ENCODE results near the gene CC2D1A. TPM values are rescaled to one million over a fixed set of nuclear protein-coding genes. Genes with fewer than 3 reads are reported as not detected.

Gene CC2D1A
- total RNA-seq, 1 donor from 2014 or later, result 36.9 TPM

DNA sequence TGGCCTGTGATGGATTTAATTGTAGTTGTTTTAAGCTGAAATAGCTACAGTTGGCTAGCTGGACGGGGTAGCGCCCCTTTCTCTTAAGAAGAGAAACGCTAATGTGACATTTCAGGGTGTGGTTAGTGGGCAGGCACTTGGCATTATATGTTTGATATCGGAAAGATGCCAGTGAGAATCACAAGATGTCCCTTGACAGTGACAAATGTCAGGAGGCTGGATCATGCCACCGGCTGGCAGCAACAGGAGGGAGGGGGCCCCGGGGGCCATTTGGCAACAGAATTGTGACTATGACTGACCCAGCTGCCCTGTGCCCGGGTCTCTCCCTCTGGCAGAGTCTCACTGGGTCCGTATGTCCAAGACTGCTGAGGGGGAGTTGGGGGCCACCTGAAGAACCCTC, 51.0 kb downstream of the CC2D1A start:
- no peak for DNase-seq (ENCODE audit: low spot score)
- H3K4me3 Mint-ChIP-seq (ENCODE audit: low read depth), result no peak overlapping the region

DNA sequence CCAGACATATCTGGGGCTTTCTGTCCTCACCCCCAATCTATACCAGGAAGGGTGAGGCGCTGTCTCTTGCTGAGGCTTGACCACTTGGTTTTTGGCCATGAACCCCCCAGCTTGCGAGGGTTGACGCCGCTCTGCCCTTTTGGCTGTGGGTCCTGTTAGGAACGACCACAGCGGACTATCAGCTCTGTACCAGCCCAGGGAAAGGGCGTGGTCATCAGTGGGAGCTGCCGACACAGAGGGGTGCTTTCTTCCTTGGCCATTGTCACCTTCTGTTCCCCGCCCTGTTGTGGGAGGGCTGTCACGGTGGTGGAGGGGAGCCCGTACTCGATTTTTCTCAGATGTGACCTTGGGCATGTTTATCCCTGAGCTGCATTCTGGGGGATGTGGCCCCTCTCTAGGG, 52.0 kb downstream of the CC2D1A start:
- intact Hi-C loops (cut with micrococcal nuclease), result no loop called here
- Mint-ChIP-seq H3K36me3 (ENCODE audit: low read depth) (peaks cover 45% of the 10 kb centered on the region), H3K9me3 (no peaks in the 10 kb centered on the region), H3K27me3 (ENCODE audit: low read depth) (no peaks in the 10 kb centered on the region), H3K4me3 (ENCODE audit: low read depth) (no peak overlapping the region), H3K27ac (no peak overlapping the region), H3K4me1 (ENCODE audit: low read depth) (peaks cover 9% of the 10 kb centered on the region)
- DNase-seq (ENCODE audit: low spot score), result no peak

More for the DNA sequence above, 51.0 kb downstream of the CC2D1A start:
- H3K36me3 Mint-ChIP-seq (ENCODE audit: low read depth), result peaks cover 45% of the 10 kb centered on the region
- no peak overlapping the region for H3K27ac Mint-ChIP-seq
- H3K9me3 Mint-ChIP-seq, result no peaks in the 10 kb centered on the region
- H3K27me3 Mint-ChIP-seq (ENCODE audit: low read depth), result no peaks in the 10 kb centered on the region
- intact Hi-C loops (cut with micrococcal nuclease), result no loop called here
- peaks cover 9% of the 10 kb centered on the region for H3K4me1 Mint-ChIP-seq (ENCODE audit: low read depth)

DNA sequence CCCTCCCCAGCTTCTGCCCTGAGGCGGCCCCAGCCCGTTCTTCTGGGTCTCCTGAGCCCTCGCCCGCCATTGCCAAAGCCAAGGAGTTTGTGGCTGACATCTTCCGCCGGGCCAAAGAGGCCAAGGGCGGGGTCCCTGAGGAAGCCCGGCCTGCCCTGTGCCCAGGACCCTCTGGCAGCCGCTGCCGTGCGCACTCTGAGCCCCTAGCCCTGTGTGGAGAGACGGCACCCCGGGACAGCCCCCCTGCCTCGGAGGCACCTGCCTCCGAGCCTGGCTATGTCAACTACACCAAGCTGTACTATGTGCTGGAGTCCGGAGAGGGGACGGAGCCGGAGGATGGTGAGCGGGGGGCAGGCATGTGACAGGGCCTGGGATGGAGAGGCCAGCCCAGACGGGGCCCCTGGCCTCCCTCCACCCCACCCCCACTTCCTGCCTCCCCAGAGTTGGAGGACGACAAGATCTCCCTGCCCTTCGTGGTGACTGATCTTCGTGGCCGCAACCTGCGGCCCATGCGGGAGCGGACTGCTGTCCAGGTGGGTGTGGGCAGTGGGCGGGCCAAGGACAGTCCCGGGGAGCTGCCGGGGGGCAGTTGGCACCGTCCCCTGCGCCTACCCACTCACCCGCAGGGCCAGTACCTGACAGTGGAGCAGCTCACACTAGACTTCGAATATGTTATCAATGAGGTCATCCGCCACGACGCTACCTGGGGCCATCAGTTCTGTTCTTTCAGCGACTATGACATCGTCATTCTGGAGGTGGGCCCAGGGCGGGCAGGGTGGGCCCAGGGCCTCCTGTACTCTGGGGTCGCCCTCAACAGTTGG, 53.4 kb downstream of the CC2D1A start:
- no peak overlapping the region for H3K4me3 Mint-ChIP-seq (ENCODE audit: low read depth)
- H3K4me1 Mint-ChIP-seq (ENCODE audit: low read depth), result peaks cover 2% of the 10 kb centered on the region
- H3K36me3 Mint-ChIP-seq (ENCODE audit: low read depth), result peaks cover 45% of the 10 kb centered on the region
- H3K9me3 Mint-ChIP-seq, result no peaks in the 10 kb centered on the region
- intact Hi-C loops (cut with micrococcal nuclease), result no loop called here
- H3K27ac Mint-ChIP-seq, result no peak overlapping the region
- no peak for DNase-seq (ENCODE audit: low spot score)
- H3K27me3 Mint-ChIP-seq (ENCODE audit: low read depth), result no peaks in the 10 kb centered on the region

DNA sequence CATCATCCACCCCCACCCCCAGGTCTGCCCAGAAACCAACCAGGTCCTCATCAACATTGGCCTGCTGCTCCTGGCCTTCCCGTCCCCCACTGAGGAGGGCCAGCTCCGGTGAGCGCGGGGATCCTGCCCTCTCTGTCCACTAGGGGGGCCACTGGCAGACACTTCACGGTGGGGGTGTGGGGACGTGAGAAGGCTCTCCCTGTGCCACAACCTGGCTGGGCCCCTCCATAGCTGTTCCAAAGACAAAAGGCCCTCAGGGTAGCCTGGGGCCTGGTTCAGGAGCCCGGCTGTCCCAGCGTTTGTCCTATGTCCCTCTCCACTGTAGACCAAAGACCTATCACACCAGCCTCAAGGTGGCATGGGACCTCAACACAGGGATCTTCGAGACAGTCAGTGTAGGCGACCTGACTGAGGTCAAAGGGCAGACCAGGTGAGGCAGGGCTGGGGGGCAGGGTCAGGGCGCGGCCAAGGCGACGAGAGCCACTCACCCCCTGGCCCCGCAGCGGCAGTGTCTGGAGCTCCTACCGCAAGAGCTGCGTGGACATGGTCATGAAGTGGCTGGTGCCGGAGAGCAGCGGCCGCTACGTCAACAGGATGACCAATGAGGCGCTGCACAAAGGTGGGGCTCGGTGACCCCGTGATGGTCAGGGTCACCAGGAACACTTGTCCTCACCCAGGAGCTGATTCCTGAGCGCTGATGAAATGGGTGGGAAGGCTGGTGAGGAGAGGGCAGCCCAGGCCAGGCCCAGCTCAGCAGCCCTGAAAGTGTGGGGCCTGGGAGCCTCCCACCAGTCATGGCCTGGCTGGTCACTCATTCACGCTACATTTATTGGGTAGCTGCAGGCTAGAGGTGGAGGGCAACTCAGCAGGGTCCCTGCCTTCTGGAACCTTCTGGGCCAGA, 54.2 kb downstream of the CC2D1A start:
- Mint-ChIP-seq H3K27ac (no peak overlapping the region), H3K9me3 (no peaks in the 10 kb centered on the region), H3K36me3 (ENCODE audit: low read depth) (peaks cover 44% of the 10 kb centered on the region), H3K4me3 (ENCODE audit: low read depth) (no peak overlapping the region), H3K27me3 (ENCODE audit: low read depth) (no peaks in the 10 kb centered on the region), H3K4me1 (ENCODE audit: low read depth) (no peaks in the 10 kb centered on the region)
- no peak for DNase-seq (ENCODE audit: low spot score)
- intact Hi-C loops (cut with micrococcal nuclease), result no loop called here

DNA sequence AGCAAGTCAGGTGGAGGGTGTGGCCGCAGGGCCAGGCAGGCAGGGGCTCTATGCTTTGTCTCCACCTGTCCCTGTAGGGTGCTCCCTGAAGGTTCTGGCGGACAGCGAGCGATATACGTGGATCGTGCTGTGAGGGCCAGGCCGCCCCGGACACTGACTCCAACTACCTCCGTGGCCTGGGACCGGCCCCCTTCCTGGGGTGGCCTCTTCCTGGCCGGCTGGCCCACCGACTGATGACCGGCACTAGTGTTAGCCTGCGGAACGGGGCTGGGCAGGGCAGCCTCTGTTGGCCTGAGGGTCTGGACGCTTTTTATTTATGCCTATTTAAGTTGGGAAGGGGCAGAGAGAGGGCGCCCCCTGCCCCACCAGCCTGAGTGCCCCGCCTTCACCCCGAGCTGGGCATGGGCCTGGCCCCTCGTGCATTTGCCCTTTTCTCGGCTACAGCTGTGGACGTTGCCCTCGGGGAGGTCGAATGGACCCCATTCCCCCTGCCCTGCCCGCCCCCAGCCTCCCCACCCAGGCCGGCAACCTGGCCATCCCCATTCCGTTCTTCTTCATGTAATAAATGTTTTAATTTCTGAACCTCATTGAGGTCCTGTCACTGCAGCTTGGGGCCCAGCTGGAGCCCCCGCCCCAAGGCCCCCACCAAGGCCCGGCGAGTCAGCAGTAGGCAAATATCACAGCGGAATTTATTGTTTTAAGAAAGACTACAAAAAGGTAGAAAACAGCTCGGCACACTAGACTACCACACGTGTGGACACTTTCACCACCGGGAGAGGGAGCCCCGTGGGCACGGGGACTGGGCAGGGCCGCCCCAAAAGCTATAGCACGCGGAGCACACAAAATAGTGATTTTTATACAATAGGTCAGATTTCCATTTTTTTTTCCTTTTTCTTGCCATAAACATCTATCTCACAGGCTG, 55.1 kb downstream of the CC2D1A start:
- intact Hi-C loops (cut with micrococcal nuclease), result no loop called here
- Mint-ChIP-seq H3K27me3 (ENCODE audit: low read depth) (no peaks in the 10 kb centered on the region), H3K4me3 (ENCODE audit: low read depth) (no peak overlapping the region), H3K9me3 (no peaks in the 10 kb centered on the region), H3K36me3 (ENCODE audit: low read depth) (peaks cover 39% of the 10 kb centered on the region), H3K27ac (no peak overlapping the region), H3K4me1 (ENCODE audit: low read depth) (no peaks in the 10 kb centered on the region)
- no peak for DNase-seq (ENCODE audit: low spot score)

DNA sequence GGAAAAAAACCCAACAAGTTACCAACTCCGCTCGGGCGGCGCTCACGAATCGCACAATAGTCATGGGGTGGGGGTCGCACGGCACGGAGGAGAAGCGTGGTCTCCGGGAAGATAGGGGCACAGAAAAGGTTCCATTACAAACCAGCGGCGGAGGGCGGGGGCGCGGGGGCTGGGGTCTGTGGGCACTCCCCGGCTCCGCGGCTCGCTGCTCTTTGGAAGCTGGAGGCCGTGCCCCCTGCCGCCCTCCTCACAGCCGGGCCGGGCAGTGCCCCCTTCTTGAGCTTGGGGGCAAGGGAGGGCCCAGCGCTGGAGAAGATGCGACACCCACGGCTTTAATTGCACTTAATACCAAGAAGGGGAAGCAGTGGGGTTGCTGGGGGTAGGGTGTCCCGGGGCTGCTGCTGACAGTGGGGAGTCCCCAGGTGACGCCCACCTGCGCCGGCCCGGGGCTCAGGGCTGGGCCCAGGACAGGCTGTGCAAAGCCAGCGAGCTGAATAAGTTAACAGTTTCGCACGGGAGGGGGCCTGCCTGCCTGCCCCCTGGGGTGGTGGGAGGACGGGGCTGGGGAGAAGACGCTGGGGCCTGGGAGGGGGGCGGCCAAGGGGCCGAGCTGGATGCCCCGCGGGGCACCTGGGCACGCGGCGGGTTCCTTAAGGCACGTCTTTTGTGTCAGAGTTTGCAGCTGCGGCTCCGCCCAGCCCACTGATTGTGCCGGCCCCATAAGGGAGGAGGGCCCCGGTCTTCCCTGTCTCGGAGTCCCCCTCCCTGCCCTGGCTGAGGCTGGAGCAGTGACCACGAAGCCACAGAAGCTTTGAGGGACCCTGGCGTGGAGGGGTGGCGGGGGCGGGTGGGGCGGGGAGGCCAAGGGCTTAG, 56.1 kb downstream of the CC2D1A start:
- Mint-ChIP-seq H3K9me3 (no peaks in the 10 kb centered on the region), H3K27ac (no peak overlapping the region), H3K27me3 (ENCODE audit: low read depth) (no peaks in the 10 kb centered on the region), H3K4me3 (ENCODE audit: low read depth) (no peak overlapping the region), H3K36me3 (ENCODE audit: low read depth) (peaks cover 33% of the 10 kb centered on the region), H3K4me1 (ENCODE audit: low read depth) (no peaks in the 10 kb centered on the region)
- DNase-seq (ENCODE audit: low spot score), result no peak
- intact Hi-C loops (cut with micrococcal nuclease), result no loop called here

DNA sequence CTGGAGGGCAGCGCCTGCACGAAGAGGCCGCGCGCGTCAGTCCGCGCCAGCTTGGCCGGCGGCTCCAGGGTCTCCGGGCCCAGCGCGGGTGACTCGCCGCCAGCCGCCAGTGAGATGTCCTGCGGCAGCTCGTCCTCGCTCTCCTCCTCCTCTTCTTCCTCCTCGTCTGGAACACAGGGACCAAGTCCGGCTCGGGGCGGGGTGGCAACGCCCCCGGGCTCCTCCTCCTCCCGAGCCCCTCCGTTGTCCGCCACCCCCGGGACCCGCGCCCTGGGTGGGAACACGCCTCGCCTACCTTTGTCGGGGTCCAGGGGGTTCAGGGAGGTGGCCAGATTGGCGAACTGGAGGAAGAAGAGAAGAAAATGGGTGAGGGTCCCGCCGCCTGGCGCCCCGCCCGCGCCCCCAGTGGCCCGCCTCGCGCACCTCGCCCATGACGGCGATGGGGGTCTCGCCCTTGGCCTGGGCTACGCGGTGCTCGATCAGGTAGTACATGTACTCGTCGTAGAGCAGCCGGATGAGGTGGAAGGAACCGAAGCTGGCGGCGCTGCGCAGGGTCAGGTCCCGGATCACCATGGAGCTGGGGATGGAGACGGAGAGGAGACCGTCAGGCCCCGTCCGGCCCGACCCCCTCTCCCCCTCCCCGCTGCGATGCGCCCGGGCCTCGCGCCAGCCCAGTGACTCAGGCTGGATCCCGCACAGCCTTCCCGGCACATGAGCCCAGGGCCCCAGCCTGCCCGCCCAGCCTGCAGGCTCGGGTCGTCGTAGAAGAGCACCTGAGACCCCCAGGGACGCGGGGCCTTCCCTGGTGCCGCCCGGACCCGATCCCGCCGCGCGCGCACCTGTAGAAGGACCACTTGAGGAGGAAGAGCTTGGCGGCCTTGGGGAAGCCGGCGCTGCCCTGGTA, 57.0 kb downstream of the CC2D1A start:
- Mint-ChIP-seq H3K9me3 (no peaks in the 10 kb centered on the region), H3K36me3 (ENCODE audit: low read depth) (peaks cover 32% of the 10 kb centered on the region), H3K4me3 (ENCODE audit: low read depth) (no peak overlapping the region), H3K27me3 (ENCODE audit: low read depth) (no peaks in the 10 kb centered on the region), H3K27ac (no peak overlapping the region), H3K4me1 (ENCODE audit: low read depth) (no peaks in the 10 kb centered on the region)
- intact Hi-C loops (cut with micrococcal nuclease), result no loop called here
- no peak for DNase-seq (ENCODE audit: low spot score)

DNA sequence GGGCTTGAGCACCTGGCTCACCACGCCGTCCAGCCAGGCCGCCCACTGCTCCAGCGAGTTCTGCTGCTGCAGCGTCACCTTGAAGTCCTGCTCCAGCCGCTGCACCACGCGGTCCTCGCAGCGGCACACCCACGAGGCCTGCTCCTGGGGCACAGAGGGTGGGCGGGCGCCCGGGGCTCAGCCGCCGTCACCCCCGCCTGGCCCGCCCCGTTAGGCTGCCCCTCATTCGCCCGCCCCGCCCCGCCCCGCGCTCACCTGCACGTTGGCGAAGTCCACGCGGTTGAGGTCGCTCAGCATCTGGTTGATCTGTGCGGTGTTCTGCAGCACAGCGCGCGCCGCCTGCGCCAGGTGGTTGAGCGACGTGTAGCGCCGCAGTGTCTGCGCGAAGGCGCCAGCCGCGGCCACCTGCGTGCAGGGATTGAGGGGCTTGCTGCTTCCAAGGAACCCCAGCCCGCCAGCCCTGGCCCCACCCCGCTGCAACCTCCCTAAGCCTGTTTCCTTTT, 57.7 kb downstream of the CC2D1A start:
- no peaks in the 10 kb centered on the region for H3K27me3 Mint-ChIP-seq (ENCODE audit: low read depth)
- no peak overlapping the region for H3K27ac Mint-ChIP-seq
- H3K9me3 Mint-ChIP-seq, result no peaks in the 10 kb centered on the region
- no peak for DNase-seq (ENCODE audit: low spot score)
- H3K4me1 Mint-ChIP-seq (ENCODE audit: low read depth), result no peaks in the 10 kb centered on the region
- H3K4me3 Mint-ChIP-seq (ENCODE audit: low read depth), result no peak overlapping the region
- intact Hi-C loops (cut with micrococcal nuclease), result no loop called here
- H3K36me3 Mint-ChIP-seq (ENCODE audit: low read depth), result peaks cover 27% of the 10 kb centered on the region

DNA sequence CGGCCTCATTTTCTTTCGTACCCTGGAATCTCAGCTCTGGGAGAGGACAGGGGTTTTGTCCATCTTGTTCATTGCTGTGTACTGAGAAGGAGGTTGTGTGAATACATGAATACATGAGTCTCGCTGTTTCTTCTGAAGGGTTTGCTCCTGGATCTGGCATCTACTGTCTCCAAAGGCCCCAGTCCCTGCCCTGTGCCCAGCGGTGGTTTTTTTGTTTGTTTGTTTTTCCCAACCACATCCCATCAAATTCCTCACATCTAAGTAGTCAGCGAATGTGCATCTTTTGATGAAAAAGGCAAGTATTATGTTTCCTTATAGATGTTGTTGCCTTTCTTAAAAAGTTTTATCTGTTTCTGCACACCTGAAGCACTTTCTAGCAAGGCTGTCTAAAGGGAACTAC, 58.8 kb downstream of the CC2D1A start:
- H3K9me3 Mint-ChIP-seq, result no peaks in the 10 kb centered on the region
- no peak overlapping the region for H3K4me3 Mint-ChIP-seq (ENCODE audit: low read depth)
- H3K27me3 Mint-ChIP-seq (ENCODE audit: low read depth), result no peaks in the 10 kb centered on the region
- intact Hi-C loops (cut with micrococcal nuclease), result no loop called here
- peaks cover 32% of the 10 kb centered on the region for H3K36me3 Mint-ChIP-seq (ENCODE audit: low read depth)
- no peaks in the 10 kb centered on the region for H3K4me1 Mint-ChIP-seq (ENCODE audit: low read depth)
- DNase-seq (ENCODE audit: low spot score), result no peak
- peak overlapping the region; percentile 55 for H3K27ac Mint-ChIP-seq

DNA sequence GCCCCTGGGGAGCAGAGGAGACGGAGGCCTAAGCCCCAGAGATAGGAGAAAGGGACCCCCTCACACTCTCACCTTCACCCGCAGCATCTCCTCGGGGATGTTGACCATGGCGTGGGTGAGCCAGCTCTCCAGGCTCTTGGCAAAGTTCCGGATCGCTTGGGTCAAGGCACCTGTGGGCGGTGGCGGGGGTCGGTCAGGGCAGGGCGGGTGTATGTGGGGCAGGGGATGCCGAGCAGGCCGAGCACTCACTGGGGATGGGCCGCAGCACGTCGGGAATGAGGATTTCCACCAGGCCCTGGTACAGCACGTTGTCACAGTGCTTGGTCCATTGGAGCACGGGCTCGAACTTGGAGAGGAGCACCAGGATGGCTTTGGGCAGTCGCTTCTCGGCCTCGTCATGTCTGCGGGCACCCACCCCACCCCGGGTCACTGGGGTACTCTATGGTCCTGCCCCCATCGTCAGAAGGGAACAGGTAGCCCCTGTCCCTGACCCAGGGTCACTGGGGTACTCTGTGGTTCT, 59.4 kb downstream of the CC2D1A start:
- H3K27me3 Mint-ChIP-seq (ENCODE audit: low read depth), result no peaks in the 10 kb centered on the region
- peaks cover 25% of the 10 kb centered on the region for H3K36me3 Mint-ChIP-seq (ENCODE audit: low read depth)
- intact Hi-C loops (cut with micrococcal nuclease), result no loop called here
- no peak overlapping the region for H3K4me3 Mint-ChIP-seq (ENCODE audit: low read depth)
- H3K27ac Mint-ChIP-seq, result no peak overlapping the region
- H3K9me3 Mint-ChIP-seq, result no peaks in the 10 kb centered on the region
- no peaks in the 10 kb centered on the region for H3K4me1 Mint-ChIP-seq (ENCODE audit: low read depth)
- DNase-seq (ENCODE audit: low spot score), result no peak

Data from activated T-helper 2 cell treated with anti-CD3 and anti-CD28 coated beads, Interferon-gamma antibody, Interleukin-2, Interleukin-4, amounts not matched to agents 10 μg/mL and 5 μg/mL and 100 μg/mL, durations not matched to agents 14 hours and 24 hours and 36 hours (primary cell).